ENCODE results near the gene RAD51C.

RAD51C gene

DNA sequence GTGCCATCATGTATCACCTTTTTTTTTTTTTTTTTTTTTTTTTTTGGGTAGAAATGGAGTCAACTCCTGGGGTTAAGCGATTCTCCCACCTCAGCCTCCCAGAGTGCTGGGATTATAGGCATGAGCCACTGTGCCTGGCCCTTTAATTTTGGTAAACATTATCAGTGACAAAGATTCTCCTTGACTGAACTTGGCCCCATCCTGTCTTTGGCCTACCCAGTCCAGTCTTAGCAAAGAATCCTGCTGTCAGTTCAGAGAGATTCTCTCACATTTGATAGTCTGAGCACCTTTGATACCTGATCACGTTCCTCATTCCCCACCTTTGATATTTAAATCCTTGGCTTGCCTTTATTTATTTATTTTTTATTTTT, 11.5 kb downstream of the RAD51C start:
- TF ChIP-seq SIN3A (IDR thresholded peaks at IDR 0.05; ENCODE audit: borderline replicate concordance, insufficient read depth, low read length) (no peak), FOXP2 (optimal IDR thresholded peaks at IDR 0.05; ENCODE audit: borderline replicate concordance, extremely low read depth, extremely low read length, insufficient read depth) (no peak), POLR2AphosphoS5 (IDR thresholded peaks at IDR 0.05; ENCODE audit: low read depth, low read length) (no peak), TAF1 (IDR thresholded peaks at IDR 0.05; ENCODE audit: borderline replicate concordance, insufficient read depth, low read length) (no peak)
- TF ChIP-seq, protein P1, sequence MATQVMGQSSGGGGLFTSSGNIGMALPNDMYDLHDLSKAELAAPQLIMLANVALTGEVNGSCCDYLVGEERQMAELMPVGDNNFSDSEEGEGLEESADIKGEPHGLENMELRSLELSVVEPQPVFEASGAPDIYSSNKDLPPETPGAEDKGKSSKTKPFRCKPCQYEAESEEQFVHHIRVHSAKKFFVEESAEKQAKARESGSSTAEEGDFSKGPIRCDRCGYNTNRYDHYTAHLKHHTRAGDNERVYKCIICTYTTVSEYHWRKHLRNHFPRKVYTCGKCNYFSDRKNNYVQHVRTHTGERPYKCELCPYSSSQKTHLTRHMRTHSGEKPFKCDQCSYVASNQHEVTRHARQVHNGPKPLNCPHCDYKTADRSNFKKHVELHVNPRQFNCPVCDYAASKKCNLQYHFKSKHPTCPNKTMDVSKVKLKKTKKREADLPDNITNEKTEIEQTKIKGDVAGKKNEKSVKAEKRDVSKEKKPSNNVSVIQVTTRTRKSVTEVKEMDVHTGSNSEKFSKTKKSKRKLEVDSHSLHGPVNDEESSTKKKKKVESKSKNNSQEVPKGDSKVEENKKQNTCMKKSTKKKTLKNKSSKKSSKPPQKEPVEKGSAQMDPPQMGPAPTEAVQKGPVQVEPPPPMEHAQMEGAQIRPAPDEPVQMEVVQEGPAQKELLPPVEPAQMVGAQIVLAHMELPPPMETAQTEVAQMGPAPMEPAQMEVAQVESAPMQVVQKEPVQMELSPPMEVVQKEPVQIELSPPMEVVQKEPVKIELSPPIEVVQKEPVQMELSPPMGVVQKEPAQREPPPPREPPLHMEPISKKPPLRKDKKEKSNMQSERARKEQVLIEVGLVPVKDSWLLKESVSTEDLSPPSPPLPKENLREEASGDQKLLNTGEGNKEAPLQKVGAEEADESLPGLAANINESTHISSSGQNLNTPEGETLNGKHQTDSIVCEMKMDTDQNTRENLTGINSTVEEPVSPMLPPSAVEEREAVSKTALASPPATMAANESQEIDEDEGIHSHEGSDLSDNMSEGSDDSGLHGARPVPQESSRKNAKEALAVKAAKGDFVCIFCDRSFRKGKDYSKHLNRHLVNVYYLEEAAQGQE (IDR thresholded peaks at IDR 0.05; ENCODE audit: insufficient read depth in 1 of 2, low read depth in 2 of 2, low read length in 2 of 2): no peak

DNA sequence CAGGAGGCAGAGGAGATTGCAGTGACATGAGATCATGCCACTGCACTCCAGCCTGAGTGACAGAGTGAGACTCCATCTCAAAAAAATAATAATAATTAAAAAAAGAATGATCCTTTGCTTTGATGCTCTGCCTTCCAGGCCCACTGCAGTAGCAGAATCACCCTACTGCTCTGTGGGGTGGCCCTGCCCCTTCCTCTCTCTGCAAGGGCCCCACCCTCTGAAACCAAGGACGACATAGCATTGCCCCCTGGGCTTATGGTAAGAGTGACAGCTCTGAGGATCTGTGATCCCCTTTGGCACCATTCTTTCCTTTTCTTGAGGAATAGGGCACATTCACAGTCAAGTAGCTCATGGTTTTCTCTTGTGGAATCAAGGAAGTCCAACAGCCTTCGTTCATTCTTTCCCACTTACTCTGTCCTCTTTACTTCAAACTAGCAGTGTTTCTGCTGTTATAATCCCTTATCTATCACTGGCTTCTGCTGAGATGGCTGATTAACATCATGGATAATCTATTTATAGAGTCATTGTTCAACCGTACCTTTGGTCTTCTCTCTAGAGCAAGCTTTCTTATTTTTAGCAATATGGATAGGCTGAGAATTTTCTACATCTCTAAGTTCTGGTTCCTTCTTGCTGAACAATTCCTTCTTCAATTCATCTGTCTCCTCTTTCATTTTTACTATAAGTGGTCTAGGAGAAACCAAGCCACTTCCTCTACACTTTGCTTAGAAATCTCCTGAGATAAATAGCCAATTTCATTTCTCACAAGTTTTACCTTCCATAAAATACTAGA, 14.1 kb downstream of the RAD51C start:
- TF ChIP-seq SIN3A (IDR thresholded peaks at IDR 0.05; ENCODE audit: borderline replicate concordance, insufficient read depth, low read length) (no peak), TAF1 (IDR thresholded peaks at IDR 0.05; ENCODE audit: borderline replicate concordance, insufficient read depth, low read length) (no peak), FOXP2 (optimal IDR thresholded peaks at IDR 0.05; ENCODE audit: borderline replicate concordance, extremely low read depth, extremely low read length, insufficient read depth) (no peak), POLR2AphosphoS5 (IDR thresholded peaks at IDR 0.05; ENCODE audit: low read depth, low read length) (no peak)
- TF ChIP-seq, protein P1 (IDR thresholded peaks at IDR 0.05; ENCODE audit: insufficient read depth in 1 of 2, low read depth in 2 of 2, low read length in 2 of 2): no peak

DNA sequence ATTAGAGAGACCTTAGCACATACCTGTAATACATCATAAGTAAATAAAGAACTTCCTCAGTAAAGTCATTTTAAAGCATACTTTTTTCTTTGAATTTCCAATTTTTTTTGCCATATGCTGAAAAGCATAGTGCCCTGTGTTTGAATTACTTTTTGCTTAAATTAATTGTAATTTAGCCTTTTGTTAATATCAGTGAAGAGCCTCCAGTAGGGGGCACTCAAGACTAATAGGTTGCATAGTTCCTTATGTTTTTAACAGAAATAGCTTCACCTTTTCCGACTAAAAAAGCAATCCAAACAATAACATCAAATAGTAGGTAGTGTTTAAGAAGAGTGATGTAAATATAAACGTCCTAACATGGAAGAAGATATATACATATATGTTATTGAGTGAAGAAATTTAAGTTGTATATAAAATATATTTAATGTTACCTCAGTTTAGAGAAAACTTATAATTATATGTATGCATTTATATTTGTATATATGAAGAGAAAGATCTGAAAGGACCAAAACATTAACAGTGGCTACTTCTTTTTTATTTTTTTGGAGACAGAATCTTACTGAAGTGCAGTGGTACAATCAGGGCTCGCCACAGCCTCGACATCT, 18.6 kb downstream of the RAD51C start:
- TF ChIP-seq, protein P1 (IDR thresholded peaks at IDR 0.05; ENCODE audit: insufficient read depth in 1 of 2, low read depth in 2 of 2, low read length in 2 of 2): no peak
- TF ChIP-seq SIN3A (IDR thresholded peaks at IDR 0.05; ENCODE audit: borderline replicate concordance, insufficient read depth, low read length) (no peak), POLR2AphosphoS5 (IDR thresholded peaks at IDR 0.05; ENCODE audit: low read depth, low read length) (no peak), TAF1 (IDR thresholded peaks at IDR 0.05; ENCODE audit: borderline replicate concordance, insufficient read depth, low read length) (no peak)

DNA sequence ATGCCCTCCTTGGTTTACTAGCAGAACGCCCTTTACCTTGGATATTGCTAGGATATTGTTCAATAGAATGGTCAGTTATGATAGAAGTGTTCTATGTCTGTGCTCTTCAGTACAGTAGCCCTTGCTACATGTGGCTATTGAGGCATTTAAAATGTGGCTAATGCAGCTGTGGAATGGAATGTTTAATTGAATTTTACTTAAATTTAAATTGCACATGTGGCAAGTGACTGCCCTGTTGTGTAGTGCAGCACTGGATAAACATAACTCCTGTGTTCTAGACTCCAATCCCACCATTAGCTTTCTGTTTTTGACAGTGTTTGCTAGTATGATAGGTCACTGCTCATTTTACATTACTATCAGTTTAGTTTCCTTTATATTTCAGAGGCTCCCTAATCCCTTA, 29.9 kb downstream of the RAD51C start:
- TF ChIP-seq TAF1 (IDR thresholded peaks at IDR 0.05; ENCODE audit: borderline replicate concordance, insufficient read depth, low read length) (no peak), FOXP2 (optimal IDR thresholded peaks at IDR 0.05; ENCODE audit: borderline replicate concordance, extremely low read depth, extremely low read length, insufficient read depth) (no peak), SIN3A (IDR thresholded peaks at IDR 0.05; ENCODE audit: borderline replicate concordance, insufficient read depth, low read length) (no peak), POLR2AphosphoS5 (IDR thresholded peaks at IDR 0.05; ENCODE audit: low read depth, low read length) (no peak)
- TF ChIP-seq, protein P1 (IDR thresholded peaks at IDR 0.05; ENCODE audit: insufficient read depth in 1 of 2, low read depth in 2 of 2, low read length in 2 of 2): no peak
